ENCODE measurements around the gene COMP.

Gene COMP

DNA sequence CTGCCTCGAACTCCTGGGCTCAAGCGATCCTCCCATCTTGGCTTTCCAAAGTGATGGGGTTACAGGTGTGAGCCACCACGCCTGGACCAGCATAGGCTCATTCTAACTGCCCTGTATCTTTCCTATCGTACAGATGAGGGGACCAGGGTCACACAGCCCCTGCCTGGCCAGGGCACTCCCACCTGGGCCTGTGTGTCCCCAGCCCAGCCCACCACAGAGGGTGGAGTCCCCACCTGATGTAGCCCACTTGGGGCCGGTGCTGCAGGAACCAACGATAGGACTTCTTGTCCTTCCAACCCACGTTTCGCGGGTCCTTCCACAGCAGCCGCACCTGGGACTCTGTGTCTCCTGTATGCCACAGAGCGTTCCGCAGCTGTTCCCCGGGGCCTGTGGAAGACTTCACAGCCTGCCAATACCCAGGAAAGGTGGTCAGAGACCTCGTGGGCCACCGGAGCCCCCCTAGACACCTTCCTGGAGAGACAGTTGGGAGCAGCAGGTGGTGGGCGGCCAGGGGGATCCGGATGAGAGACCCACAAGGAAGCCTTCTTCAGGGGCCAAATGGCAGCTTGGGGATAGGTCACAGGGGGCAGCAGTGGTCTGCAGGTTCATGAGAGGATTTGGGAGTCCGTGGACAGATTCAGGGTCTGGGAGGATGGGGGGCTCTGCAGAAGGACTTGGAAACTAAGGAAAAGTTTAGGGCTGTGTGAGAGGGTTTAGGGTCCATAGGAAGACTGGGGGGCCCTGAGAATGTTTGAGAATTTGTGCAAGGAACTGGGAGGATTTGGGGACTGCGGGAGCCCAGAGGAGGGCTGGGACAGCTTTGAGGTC is 6.9 kb downstream of the COMP start:
- H3K27me3 ChIP-seq (ENCODE audit: control insufficient read depth, insufficient read depth, low read length), result peaks cover 45% of the 10 kb centered on the region
- H3K4me3 ChIP-seq (ENCODE audit: low read length), result no peak overlapping the region
- WGBS (ENCODE audit: insufficient coverage, insufficient read length), result no CpG with 5 or more reads among the region's 19 CpGs
- H3K9me3 ChIP-seq (ENCODE audit: control insufficient read depth, insufficient read depth, low read length), result no peaks in the 10 kb centered on the region
- H3K36me3 ChIP-seq (ENCODE audit: control insufficient read depth, insufficient read depth, low read length), result no peaks in the 10 kb centered on the region; the same call in 1 of the 2 replicates
- peaks cover 10% of the 10 kb centered on the region; the same call in 1 of the 2 replicates for H3K4me1 ChIP-seq (ENCODE audit: control insufficient read depth, insufficient read depth, low read length)
- no peak for DNase-seq (ENCODE audit: low read depth, low spot score)
- no peak overlapping the region for H3K27ac ChIP-seq (ENCODE audit: low read length)

DNA sequence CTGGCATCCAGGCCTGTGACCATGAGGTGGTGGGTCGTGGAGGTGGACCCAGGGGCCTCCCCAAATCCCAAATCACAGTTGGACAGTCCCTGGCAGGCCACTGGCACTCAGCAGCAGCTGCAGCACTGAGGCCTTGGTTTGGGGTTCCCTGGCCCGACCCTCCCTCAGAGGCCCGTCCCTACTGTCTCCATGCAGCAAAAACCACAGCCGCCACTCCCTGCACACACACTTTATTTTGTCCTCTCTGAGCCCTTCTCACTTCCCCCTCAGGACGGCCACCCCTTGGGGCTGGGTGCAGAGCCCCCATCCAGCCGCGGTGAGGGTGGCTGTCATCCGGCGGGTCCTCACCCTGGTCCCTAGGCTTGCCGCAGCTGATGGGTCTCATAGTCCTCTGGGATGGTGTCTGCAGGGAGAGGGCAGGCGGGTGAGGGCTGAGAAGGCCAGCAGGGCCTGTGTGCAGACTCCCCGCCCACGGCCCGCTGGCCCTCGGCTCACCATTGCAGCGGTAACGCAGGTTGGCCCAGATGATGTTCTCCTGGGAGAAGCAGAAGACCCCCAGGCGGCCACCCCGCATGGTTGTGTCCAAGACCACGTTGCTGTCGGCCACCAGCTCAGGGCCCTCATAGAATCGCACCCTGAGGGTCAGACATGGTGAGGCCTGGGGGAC is 8.4 kb downstream of the COMP start:
- Histone ChIP-seq H3K36me3 (ENCODE audit: control insufficient read depth, insufficient read depth, low read length) (no peaks in the 10 kb centered on the region), H3K4me3 (ENCODE audit: low read length) (no peak overlapping the region), H3K27me3 (ENCODE audit: control insufficient read depth, insufficient read depth, low read length) (peaks cover 42% of the 10 kb centered on the region), H3K27ac (ENCODE audit: low read length) (no peak overlapping the region), H3K9me3 (ENCODE audit: control insufficient read depth, insufficient read depth, low read length) (no peaks in the 10 kb centered on the region), H3K4me1 (ENCODE audit: control insufficient read depth, insufficient read depth, low read length) (peaks cover 6% of the 10 kb centered on the region; the same call in 1 of the 2 replicates)
- DNase-seq (ENCODE audit: low read depth, low spot score), result no peak
- no CpG with 5 or more reads among the region's 22 CpGs for WGBS (ENCODE audit: insufficient coverage, insufficient read length)

DNA sequence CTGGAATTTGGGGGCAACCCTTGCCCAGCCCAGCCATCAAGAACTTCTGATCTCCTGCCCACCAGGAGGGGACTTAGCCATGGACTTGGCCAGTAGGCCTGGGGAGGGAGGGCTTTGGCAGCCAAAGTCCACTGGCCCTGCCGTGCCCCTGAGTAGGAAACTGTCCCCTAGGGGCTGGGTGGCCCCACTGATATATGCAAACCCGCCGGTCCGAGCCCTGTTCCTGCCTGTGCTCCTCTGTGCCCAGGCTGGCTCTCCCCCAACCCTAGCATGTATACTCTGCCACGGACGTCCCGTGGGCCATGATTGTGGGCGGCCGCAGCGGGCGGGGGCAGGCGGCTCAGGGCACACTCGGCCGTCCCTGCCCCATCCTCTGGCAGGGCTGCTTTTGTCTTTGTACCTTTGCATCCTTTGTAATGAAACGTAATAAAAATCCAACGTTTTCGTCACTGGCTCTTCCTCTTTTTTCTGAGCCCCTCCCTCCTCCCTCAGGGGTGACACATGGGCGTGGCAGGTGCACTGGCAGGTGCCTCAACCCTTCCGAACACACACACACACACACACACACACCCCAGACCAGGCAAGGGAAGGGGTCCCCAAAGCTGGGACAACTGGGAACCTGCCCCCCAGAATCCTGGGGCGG is 9.1 kb downstream of the COMP start:
- Histone ChIP-seq H3K36me3 (ENCODE audit: control insufficient read depth, insufficient read depth, low read length) (no peaks in the 10 kb centered on the region), H3K4me3 (ENCODE audit: low read length) (no peak overlapping the region), H3K9me3 (ENCODE audit: control insufficient read depth, insufficient read depth, low read length) (no peaks in the 10 kb centered on the region), H3K4me1 (ENCODE audit: control insufficient read depth, insufficient read depth, low read length) (peaks cover 6% of the 10 kb centered on the region; the same call in 1 of the 2 replicates), H3K27ac (ENCODE audit: low read length) (no peak overlapping the region), H3K27me3 (ENCODE audit: control insufficient read depth, insufficient read depth, low read length) (peaks cover 37% of the 10 kb centered on the region)
- DNase-seq (ENCODE audit: low read depth, low spot score), result no peak
- WGBS (ENCODE audit: insufficient coverage, insufficient read length), result no CpG with 5 or more reads among the region's 20 CpGs

DNA sequence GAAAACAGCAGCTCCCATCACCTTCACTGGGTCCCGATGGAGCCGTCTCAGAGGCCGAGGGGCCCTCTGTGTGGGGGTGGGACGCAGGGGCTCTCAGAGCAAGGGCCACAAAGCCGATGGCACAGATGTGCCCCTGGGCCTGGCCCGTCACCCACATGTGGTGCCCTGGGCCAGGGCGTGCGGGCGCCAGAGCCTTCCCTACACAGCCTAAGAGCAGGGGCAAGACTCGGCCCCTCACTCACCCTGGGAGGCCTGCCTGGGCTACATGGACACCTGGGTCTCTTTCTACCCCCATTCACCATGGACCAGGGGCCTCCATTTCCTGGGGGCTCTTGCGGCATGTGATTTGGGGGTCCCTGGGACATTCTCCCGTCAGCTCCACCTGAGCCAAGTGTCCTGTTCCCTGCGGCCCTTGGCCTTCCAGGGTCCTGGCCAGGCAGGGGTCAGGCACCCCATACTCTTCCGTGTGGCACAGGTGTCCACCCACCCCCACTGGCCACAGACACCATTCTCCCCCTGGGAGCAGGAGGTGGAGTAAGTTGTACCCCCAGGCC is 10.0 kb downstream of the COMP start:
- Histone ChIP-seq H3K27ac (ENCODE audit: low read length) (no peak overlapping the region), H3K36me3 (ENCODE audit: control insufficient read depth, insufficient read depth, low read length) (no peaks in the 10 kb centered on the region), H3K4me3 (ENCODE audit: low read length) (no peak overlapping the region), H3K4me1 (ENCODE audit: control insufficient read depth, insufficient read depth, low read length) (peaks cover 6% of the 10 kb centered on the region; the same call in 1 of the 2 replicates), H3K27me3 (ENCODE audit: control insufficient read depth, insufficient read depth, low read length) (peaks cover 35% of the 10 kb centered on the region), H3K9me3 (ENCODE audit: control insufficient read depth, insufficient read depth, low read length) (no peaks in the 10 kb centered on the region)
- WGBS (ENCODE audit: insufficient coverage, insufficient read length), result no CpG with 5 or more reads among the region's 14 CpGs
- no peak for DNase-seq (ENCODE audit: low read depth, low spot score)

DNA sequence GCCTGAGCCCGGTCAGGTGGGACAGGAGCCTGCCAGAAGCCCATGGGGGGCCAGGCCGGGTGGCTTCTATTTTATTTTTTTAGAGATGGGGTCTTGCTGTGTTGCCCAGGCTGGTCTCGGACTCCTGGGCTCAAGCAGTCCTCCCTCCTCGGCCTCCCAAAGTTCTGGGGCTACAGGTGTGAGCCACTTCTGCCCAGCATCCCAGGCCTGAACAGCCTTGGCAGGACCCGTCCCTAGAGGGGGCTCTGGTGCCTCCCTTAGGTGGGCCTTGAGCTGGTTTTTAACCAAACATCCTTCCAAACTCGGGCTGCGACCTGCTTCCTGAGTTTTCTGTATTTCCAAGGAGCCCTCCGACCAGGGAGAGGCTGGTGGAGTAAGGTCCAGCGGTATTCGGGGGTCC is 10.5 kb downstream of the COMP start:
- Histone ChIP-seq H3K36me3 (ENCODE audit: control insufficient read depth, insufficient read depth, low read length) (no peaks in the 10 kb centered on the region), H3K4me3 (ENCODE audit: low read length) (no peak overlapping the region), H3K27me3 (ENCODE audit: control insufficient read depth, insufficient read depth, low read length) (peaks cover 31% of the 10 kb centered on the region), H3K4me1 (ENCODE audit: control insufficient read depth, insufficient read depth, low read length) (peaks cover 5% of the 10 kb centered on the region; the same call in 1 of the 2 replicates), H3K9me3 (ENCODE audit: control insufficient read depth, insufficient read depth, low read length) (no peaks in the 10 kb centered on the region), H3K27ac (ENCODE audit: low read length) (no peak overlapping the region)
- WGBS (ENCODE audit: insufficient coverage, insufficient read length), result no CpG with 5 or more reads among the region's 10 CpGs
- no peak for DNase-seq (ENCODE audit: low read depth, low spot score)

DNA sequence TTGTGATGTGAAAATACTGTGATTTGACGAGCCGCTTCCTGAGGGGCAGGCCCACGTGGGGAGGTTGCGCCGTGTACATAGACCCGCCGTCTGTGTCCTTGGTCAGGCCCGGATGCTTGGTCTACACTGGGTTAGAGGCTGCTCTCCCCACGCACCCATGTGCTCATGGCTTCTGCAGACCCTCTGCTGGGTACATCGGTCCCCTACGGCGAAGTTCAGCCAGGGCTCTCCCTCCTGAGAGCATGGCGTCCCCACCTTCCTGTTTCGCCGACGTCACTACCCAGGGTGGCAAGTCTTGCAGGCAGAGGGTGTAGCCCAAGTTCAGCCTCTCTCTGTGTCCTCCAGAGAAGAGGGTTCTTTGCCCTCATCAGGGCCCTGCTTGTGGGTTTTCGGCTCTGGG is 11.0 kb downstream of the COMP start:
- Histone ChIP-seq H3K36me3 (ENCODE audit: control insufficient read depth, insufficient read depth, low read length) (no peaks in the 10 kb centered on the region; the same call in 1 of the 2 replicates), H3K27ac (ENCODE audit: low read length) (no peak overlapping the region), H3K4me1 (ENCODE audit: control insufficient read depth, insufficient read depth, low read length) (0 out of 2 replicates have a peak, but pooled peaks cover 3% of the 10 kb centered on the region), H3K27me3 (ENCODE audit: control insufficient read depth, insufficient read depth, low read length) (peaks cover 27% of the 10 kb centered on the region), H3K9me3 (ENCODE audit: control insufficient read depth, insufficient read depth, low read length) (no peaks in the 10 kb centered on the region), H3K4me3 (ENCODE audit: low read length) (no peak overlapping the region)
- DNase-seq (ENCODE audit: low read depth, low spot score), result no peak
- WGBS (ENCODE audit: insufficient coverage, insufficient read length), result no CpG with 5 or more reads among the region's 17 CpGs

DNA sequence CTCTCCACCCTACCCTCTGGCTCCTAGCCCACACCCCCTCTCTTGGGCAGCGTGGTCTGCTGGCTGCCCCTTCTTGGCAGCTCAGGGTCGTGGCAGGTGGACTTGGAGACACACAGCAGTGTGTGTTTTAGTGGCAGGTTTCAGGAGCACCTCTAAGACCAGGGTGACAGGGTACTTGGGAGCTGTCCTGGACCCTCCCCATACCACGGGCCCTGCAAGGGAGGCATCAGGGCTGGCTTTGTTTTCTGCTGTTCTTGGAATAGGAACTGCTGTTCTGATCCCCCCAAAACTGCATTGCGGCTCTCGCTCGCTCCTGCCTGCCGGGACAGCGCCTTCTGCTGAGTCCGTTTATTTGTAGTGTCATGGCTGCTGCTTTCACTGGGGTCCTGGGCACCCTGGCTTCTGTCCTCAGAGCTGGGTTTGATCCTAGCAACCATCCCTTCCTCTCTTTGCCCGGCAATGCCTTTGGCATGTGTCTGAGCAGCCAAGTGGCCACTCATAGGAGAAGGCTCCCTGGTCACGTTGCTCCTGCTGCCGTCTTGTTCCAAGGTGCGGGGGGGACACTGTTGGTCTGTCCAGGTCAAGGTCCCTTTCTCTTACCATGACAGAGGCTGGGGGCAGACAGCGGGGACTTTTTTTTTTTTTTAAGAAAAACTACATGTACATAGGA is 12.1 kb downstream of the COMP start:
- Histone ChIP-seq H3K9me3 (ENCODE audit: control insufficient read depth, insufficient read depth, low read length) (no peaks in the 10 kb centered on the region), H3K27ac (ENCODE audit: low read length) (no peak overlapping the region), H3K4me3 (ENCODE audit: low read length) (no peak overlapping the region), H3K36me3 (ENCODE audit: control insufficient read depth, insufficient read depth, low read length) (no peaks in the 10 kb centered on the region; the same call in 1 of the 2 replicates), H3K4me1 (ENCODE audit: control insufficient read depth, insufficient read depth, low read length) (0 out of 2 replicates have a peak, but pooled peaks cover 2% of the 10 kb centered on the region), H3K27me3 (ENCODE audit: control insufficient read depth, insufficient read depth, low read length) (peaks cover 23% of the 10 kb centered on the region)
- no CpG with 5 or more reads among the region's 14 CpGs for WGBS (ENCODE audit: insufficient coverage, insufficient read length)
- no peak for DNase-seq (ENCODE audit: low read depth, low spot score)

DNA sequence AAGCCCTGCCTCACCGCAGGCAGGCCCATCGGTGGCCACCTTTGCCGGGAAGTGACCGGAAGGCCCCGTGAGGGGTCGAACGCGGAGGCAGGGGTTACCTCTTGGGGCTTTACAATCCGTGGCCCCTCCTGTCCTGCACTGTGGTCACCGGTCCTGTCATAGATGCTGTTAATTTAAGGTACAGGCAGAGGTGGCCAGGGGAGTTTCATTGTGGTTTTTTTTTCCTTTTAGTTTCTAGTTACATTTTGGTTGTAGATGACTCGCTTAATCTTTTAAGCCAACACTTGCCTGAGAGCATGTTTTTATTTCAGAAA is 13.1 kb downstream of the COMP start:
- peaks cover 27% of the 10 kb centered on the region for H3K27me3 ChIP-seq (ENCODE audit: control insufficient read depth, insufficient read depth, low read length)
- no CpG with 5 or more reads among the region's 11 CpGs for WGBS (ENCODE audit: insufficient coverage, insufficient read length)
- no peak for DNase-seq (ENCODE audit: low read depth, low spot score)

DNA sequence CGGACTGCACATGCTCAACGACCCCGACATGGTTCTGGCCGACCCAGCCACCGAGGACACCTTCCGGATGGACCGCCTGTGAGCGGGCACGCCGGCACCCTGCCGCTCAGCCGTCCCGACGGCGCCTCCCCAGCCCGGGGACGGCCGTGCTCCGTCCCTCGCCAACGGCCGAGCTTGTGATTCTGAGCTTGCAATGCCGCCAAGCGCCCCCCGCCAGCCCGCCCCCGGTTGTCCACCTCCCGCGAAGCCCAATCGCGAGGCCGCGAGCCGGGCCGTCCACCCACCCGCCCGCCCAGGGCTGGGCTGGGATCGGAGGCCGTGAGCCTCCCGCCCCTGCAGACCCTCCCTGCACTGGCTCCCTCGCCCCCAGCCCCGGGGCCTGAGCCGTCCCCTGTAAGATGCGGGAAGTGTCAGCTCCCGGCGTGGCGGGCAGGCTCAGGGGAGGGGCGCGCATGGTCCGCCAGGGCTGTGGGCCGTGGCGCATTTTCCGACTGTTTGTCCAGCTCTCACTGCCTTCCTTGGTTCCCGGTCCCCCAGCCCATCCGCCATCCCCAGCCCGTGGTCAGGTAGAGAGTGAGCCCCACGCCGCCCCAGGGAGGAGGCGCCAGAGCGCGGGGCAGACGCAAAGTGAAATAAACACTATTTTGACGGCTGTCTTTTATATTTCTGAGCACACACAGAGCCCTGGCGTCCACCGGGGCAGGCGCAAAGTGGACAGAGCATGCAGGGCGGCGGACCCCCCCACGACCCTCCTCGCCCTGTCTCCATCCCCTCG is 13.6 kb downstream of the COMP start:
- Histone ChIP-seq H3K9me3 (ENCODE audit: control insufficient read depth, insufficient read depth, low read length) (no peaks in the 10 kb centered on the region), H3K27ac (ENCODE audit: low read length) (no peak overlapping the region), H3K36me3 (ENCODE audit: control insufficient read depth, insufficient read depth, low read length) (no peaks in the 10 kb centered on the region; the same call in 1 of the 2 replicates), H3K4me3 (ENCODE audit: low read length) (no peak overlapping the region), H3K4me1 (ENCODE audit: control insufficient read depth, insufficient read depth, low read length) (0 out of 2 replicates have a peak, but pooled peaks cover 2% of the 10 kb centered on the region), H3K27me3 (ENCODE audit: control insufficient read depth, insufficient read depth, low read length) (peaks cover 31% of the 10 kb centered on the region)
- no peak for DNase-seq (ENCODE audit: low read depth, low spot score)
- no CpG with 5 or more reads among the region's 71 CpGs for WGBS (ENCODE audit: insufficient coverage, insufficient read length)

More for the DNA sequence above, 13.1 kb downstream of the COMP start:
- Histone ChIP-seq H3K4me1 (ENCODE audit: control insufficient read depth, insufficient read depth, low read length) (0 out of 2 replicates have a peak, but pooled peaks cover 2% of the 10 kb centered on the region), H3K27ac (ENCODE audit: low read length) (no peak overlapping the region), H3K4me3 (ENCODE audit: low read length) (no peak overlapping the region), H3K36me3 (ENCODE audit: control insufficient read depth, insufficient read depth, low read length) (no peaks in the 10 kb centered on the region; the same call in 1 of the 2 replicates), H3K9me3 (ENCODE audit: control insufficient read depth, insufficient read depth, low read length) (no peaks in the 10 kb centered on the region)
